Measurements from ENCODE around the gene GASK1A.

The GASK1A gene

GRCh38 chr3:42982645-42983412 lies 3.7 kb downstream of the GASK1A start:
- no peak for DNase-seq (ENCODE audit: low read depth)

DNA sequence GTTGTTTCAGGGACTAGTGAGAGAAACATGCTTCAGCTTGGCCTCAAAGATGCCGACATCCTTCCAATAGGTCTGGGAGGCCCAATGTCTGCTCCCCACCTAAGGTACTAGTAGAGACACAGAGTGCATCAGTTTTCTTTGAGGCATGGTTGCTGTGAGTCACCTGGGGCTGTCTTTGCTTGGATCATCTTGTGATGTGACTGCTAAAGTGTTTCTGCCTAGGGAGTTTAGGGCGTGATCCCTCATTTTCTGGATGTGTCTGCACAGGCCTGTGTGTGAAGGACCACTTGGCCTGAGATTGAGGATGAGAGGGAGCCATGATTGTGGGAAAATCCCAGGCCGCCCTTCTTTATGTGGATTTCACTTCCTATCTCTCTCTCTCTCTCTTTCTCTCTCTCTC lies 4.8 kb downstream of the GASK1A start:
- DNase-seq (ENCODE audit: low read depth), result no peak

- DNase-seq (ENCODE audit: low read depth), result no peak
Measured at GRCh38 chr3:42984701-42985100, 5.6 kb downstream of the GASK1A start.

DNA sequence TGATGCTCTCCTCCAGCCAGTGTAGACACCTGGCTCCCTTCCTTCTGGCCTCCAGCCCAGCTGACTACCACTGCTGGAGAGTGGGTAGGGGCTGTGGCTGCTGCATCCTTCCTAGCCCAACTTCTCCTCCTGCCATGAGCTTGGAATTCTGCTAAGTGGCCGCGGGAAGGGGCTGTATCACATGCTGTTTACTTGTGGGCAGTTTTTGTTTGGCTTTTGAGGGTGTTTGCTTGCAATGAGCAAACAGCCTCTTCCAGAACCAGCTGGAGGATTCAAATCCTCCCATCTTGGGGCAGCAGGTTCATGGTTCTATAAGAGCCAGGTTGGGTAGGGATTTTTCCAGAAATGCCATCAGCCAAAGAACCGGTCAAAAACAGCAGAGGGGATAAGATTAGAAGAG lies 9.0 kb downstream of the GASK1A start:
- no peak for DNase-seq (ENCODE audit: low read depth)

- DNase-seq (ENCODE audit: low read depth), result no peak
Measured at GRCh38 chr3:42988566-42988965, 9.5 kb downstream of the GASK1A start.

GRCh38 chr3:42991341-42992315 lies 12.5 kb downstream of the GASK1A start:
- DNase-seq (ENCODE audit: low read depth), result no peak

- no peak for DNase-seq (ENCODE audit: low read depth)
Measured at GRCh38 chr3:42994595-42994994, 15.5 kb downstream of the GASK1A start.

- DNase-seq (ENCODE audit: low read depth), result no peak
Measured at GRCh38 chr3:42996021-42996420, 16.9 kb downstream of the GASK1A start.

GRCh38 chr3:42996633-42997075 lies 17.5 kb downstream of the GASK1A start:
- DNase-seq (ENCODE audit: low read depth), result no peak

DNA sequence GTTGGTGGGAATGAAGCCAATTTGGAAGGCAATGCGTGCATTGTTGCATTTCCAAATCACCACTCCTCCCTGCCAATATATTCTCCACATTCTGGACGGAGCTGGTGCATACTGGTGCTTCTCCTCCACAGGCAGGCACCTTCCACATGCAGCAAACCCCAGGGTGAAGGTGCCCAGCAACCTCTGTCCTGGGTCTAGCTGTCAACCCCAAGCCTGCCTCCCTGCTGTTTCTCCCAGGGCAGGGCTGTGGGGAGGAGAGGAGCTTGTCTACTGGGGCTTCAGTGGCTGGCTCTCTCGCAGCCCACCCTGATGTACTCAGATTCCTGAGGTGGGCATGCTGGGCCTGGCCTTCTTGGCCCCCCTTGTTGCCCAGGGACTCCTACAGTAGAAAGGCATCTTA lies 20.1 kb downstream of the GASK1A start:
- DNase-seq (ENCODE audit: low read depth), result no peak

GRCh38 chr3:42999632-43000031 lies 20.5 kb downstream of the GASK1A start:
- no peak for DNase-seq (ENCODE audit: low read depth)

DNA sequence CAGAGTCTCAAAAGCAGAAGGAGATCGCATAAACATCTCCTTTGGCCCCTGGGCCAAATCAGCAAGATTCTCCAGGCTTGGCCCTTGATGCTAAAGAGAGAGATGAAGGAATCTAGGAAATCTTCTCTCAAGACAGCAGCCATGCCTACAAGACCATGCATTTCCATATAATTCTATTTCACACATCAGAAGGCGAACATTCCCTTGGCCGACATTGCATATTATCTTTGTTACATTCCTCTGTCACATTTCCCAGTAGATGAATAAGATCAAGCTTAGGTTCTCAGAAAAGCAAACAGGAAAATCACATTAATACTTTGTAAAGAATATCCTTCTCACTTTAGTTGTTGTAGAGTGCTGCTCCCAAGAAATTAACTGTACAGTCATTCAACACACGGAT lies 21.3 kb downstream of the GASK1A start:
- no peak for DNase-seq (ENCODE audit: low read depth)

- DNase-seq (ENCODE audit: low read depth), result no peak
Measured at GRCh38 chr3:43001094-43001553, 22.0 kb downstream of the GASK1A start.

DNA sequence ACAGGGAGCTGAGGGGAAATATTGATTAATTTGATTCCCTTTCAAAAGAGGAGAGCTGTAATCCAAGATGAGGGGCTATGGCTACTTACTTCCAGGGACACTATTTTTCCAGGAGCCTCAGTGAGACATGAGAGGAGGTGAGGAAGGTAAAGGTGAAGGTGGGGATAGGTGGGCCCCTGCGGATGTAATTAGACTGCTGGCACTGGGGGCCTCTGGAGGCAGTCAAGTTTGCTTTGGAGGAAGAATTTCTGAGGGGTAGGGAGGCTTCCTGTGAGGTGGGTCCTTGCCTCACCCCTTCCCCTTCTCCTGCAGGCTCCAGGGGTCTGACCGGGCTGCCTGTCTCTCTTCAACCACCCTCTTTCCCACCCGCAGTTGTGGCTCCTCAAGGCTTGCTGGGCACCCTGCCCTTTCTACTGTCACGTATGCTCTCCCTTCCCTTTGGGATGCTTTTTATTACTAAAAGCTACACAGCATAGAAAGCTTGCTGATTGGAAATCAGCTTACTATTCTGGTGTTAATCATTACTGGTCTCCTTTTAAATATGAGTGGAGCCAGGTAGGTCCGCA lies 22.5 kb downstream of the GASK1A start:
- no peak for DNase-seq (ENCODE audit: low read depth)

- no peak for DNase-seq (ENCODE audit: low read depth)
Measured at GRCh38 chr3:43004282-43004681, 25.2 kb downstream of the GASK1A start.

- no peak for DNase-seq (ENCODE audit: low read depth)
Measured at GRCh38 chr3:43005253-43005652, 26.1 kb downstream of the GASK1A start.

DNA sequence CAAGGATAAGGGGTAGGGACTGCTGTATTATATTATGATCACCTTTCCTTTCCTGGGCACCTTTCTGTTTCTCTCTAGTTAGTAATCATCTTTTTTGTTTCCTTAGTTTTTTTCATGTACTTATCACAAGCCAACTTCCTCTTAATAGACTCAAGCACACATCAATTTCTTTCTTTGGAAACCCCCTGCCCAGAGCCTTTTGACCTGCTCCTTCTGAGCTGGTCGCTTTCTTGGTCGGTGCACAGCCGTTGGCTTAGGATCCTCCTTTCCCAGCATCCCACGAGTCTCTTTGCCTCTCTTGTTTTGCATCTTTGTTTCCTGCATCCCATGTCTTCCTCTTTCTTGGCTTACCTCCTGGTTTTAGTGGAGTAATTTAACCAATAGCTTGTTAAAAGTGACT lies 26.9 kb downstream of the GASK1A start:
- no peak for DNase-seq (ENCODE audit: low read depth)

DNA sequence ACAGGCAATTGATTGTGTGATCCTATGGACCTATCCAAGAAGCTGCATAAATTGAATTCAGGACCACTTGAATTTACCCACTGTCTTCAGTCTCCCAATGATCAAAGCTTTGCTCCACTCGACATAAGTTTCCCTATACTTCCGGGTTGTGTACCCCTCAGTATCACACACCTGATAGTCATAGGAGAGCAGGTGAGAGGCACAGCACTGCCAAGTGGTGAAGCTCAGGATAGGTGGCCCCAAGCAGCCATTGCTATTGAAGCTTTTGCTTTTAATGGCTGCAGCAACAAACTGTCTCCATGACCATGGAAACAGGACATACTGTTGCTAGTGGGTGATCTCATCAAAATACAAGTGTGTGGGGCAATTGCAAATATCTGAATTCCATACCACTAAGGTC lies 27.7 kb downstream of the GASK1A start:
- DNase-seq (ENCODE audit: low read depth), result no peak

DNA sequence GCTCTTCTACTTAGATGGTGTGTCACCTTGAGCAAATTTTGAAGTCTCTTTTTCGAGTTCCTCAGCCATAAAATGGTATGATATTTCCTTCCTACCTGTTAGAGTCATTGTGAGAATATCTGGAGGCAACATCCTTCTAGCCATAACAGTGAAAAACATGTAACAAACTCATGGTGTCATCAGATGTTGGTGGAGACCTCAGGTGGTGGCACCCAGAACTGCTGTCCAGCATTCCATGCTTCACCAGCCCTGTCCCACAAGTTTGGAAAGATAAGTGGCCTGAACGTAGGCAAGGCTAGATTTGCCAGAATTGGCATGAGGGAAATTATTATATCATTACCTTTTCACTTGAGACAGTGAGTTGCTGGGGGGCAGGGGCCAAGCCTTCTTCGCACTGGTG lies 30.4 kb downstream of the GASK1A start:
- DNase-seq (ENCODE audit: low read depth), result no peak

DNA sequence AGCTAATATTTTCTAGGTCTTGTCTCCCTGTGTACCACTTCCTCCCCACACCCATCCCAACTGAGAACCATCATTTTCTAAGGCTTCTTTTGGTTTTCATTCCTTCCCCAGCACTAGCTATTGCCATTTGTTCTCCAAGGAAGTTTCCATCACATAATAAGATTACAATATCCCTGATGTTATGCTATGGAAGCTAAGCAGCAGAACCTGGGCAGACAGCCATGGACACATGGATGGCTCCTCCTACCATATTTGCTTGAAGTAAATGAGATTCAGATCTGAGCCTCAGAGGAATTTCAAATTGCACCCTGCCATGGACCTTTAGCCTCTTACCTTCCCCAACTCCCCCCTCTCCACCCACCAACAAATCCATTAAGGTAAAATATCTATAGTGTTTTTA lies 31.5 kb downstream of the GASK1A start:
- DNase-seq (ENCODE audit: low read depth), result no peak

DNA sequence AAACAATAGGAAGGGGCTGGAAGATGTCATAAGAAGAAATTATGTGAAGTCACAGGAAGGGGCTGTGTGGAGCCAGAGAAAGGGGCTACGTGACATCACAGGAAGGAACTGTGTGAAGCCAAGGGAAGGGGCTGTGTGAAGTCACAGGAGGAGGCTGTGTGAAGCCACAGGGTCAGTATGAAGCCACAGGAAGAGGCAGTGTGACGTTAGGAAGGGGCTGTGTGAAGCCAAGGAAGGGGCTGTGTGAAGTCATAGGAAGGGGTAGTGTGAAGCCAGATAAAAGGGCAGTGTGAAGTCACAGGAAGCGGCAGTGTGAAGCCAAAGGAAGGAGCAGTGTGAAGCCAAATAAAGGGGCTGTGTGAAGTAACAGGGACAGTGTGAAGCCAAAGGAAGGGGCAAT lies 32.5 kb downstream of the GASK1A start:
- DNase-seq (ENCODE audit: low read depth), result no peak

GRCh38 chr3:43012174-43012573 lies 33.1 kb downstream of the GASK1A start:
- no peak for DNase-seq (ENCODE audit: low read depth)

- no peak for DNase-seq (ENCODE audit: low read depth)
Measured at GRCh38 chr3:43013256-43013655, 34.1 kb downstream of the GASK1A start.
